Ectodermal cell (in vitro differentiated cells): ENCODE data around the gene CLIC3.

ENCODE experiments used
- H3K27ac ChIP-seq: 2 replicates; pipeline ENCODE4 v1.7.0; 2013; ENCODE audit warnings: mild to moderate bottlenecking, low read depth, low read length; ENCODE audit not compliant: insufficient read depth, poor library complexity, severe bottlenecking
- H3K27me3 ChIP-seq: 2 replicates; pipeline ENCODE4 v1.7.0; 2013; ENCODE audit warnings: mild to moderate bottlenecking, low read length; ENCODE audit not compliant: insufficient read depth, control insufficient read depth, poor library complexity, severe bottlenecking
- H3K36me3 ChIP-seq: one replicate; pipeline ENCODE4 v1.7.0; 2013; ENCODE audit warnings: low read length; ENCODE audit not compliant: control insufficient read depth, insufficient read depth
- H3K4me1 ChIP-seq: one replicate; pipeline ENCODE4 v1.7.0; 2013; ENCODE audit warnings: low read length; ENCODE audit not compliant: control insufficient read depth, insufficient read depth
- H3K4me3 ChIP-seq: 2 replicates; pipeline ENCODE4 v1.7.0; 2013; ENCODE audit warnings: low read depth, low read length, control low read depth; ENCODE audit not compliant: insufficient read depth
- H3K9me3 ChIP-seq: 2 replicates; pipeline ENCODE4 v1.7.0; 2013; ENCODE audit warnings: mild to moderate bottlenecking, low read length, moderate library complexity; ENCODE audit not compliant: control insufficient read depth
- WGBS, 2 experiments: methylation state at CpG; one replicate each; pipeline ENCODE4 v1.1.7; 2013; ENCODE audit warnings: missing lambda C conversion rate in 2 of 2; 5-methylcytosine and 5-hydroxymethylcytosine counted together

Gene CLIC3

DNA sequence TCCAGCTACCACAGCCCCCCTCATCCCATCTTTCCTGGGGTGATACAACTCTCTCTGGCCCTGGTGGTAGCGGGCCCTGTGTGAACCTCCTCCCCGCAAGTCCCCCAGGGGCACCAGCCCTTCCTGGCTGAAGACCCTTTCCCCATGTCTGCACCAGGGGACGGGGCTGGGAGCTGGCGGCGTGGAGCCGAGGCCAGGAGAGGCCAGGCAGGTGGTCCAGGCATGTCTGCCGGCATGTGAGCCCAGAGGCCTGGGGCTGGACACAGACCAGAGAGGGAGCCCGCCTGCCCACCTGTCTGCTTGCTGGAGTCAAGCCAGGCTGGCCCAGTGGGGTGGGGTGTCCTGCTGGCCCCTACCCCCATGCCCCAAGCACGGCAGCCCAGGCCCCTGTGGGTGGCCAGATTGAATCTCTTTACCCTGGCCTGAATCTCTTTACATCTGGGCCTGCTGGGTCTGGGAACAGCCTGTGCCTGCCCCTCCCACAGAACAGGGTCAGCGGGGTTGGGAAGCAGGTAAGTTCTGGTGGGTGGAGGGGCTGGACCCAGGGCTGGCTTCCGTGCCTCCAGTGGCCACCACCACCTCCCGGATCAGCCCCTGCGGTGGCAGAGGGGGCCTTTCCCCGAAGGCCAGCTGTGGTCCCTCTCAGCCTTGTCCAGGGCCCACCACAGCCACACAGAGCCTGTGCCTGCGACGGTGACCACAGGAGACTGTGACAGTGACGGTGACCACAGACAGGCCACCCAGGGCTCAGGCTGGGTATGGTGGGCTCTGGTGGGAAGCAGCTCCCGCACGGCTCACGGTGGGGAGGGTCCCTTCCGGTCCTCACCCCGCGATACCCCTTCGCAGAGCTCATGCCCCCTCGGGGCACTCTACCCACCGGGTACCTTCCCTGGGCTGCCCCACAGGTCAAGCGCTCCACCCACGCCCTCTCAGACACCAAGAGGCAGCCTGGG lies 37.2 kb downstream of the CLIC3 start:
- Histone ChIP-seq H3K4me1 (peaks cover 5% of the 10 kb centered on the region), H3K27me3 (no peaks in the 10 kb centered on the region), H3K27ac (no peak overlapping the region), H3K4me3 (no peak overlapping the region), H3K9me3 (no peaks in the 10 kb centered on the region), H3K36me3 (no peaks in the 10 kb centered on the region)
- WGBS, 2 experiments, result 88 to 90% methylated on average over 28 of the region's 28 CpGs

DNA sequence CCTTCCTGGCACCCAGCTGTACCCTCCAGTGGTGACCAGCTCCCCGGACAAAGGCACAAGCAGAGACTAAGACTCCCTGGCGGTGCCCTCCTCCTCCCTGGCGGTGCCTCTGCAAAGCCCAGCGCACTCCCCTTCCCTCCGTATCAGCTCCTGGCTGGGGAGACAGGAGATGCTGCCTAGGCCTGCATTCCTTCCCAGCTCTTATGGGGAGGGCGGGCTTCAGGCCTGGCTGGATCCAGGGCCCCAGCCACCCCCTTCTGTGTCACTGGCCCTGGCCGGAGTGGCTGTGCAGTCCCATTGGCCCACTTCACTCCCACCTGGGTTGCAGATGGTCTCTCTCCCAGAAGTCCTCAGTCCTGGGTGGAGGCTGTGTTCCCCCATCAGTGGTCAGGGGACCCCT lies 37.9 kb downstream of the CLIC3 start:
- no peak overlapping the region for H3K27ac ChIP-seq
- peaks cover 3% of the 10 kb centered on the region for H3K4me1 ChIP-seq
- no peak overlapping the region for H3K4me3 ChIP-seq
- no peaks in the 10 kb centered on the region for H3K36me3 ChIP-seq
- H3K27me3 ChIP-seq, result no peaks in the 10 kb centered on the region
- WGBS, 2 experiments, result 87 to 89% methylated on average over 7 of the region's 7 CpGs
- no peaks in the 10 kb centered on the region for H3K9me3 ChIP-seq

DNA sequence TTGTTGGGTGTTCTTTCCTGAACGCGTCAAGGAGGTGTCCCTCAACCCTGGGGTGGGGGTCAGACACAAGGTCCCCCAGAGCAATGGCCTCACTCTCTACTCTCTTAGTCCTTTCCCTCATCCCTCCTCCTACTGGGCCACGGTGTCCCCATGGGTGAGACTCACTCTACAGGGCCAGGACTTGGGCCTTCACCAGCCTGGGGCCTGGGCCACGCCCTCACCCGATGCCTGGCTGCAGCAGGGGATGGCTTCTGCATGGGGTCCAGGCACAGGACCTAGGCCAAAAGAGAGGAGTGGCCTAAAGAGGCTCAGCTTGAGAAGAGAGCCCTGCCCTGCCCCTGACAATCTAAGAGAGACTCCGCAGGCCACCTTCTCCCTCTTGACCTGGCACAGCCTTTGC lies 38.5 kb downstream of the CLIC3 start:
- Histone ChIP-seq H3K27me3 (no peaks in the 10 kb centered on the region), H3K27ac (no peak overlapping the region), H3K36me3 (no peaks in the 10 kb centered on the region), H3K4me3 (no peak overlapping the region), H3K4me1 (peaks cover 3% of the 10 kb centered on the region), H3K9me3 (no peaks in the 10 kb centered on the region)
- 91% methylated on average over 6 of the region's 6 CpGs for WGBS, 2 experiments

DNA sequence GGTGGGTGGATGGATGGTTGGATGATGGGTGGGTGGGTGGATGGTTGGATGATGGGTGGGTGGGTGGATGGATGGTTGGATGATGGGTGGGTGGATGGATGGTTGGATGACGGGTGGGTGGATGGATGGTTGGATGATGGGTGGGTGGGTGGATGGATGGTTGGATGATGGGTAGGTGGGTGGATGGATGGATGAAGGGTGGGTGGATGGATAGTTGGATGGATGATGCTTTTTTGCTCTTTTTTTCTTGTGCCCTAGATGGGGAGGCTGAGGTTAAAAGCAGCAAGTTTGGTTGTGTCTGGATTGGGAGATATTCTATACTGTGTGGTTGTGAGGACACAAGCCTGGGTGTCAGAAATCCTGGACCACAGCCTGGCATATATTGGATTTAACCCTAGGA lies 38.9 kb downstream of the CLIC3 start:
- WGBS, 2 experiments, result 96 to 100% methylated on average over 1 of the region's 1 CpG
- Histone ChIP-seq H3K4me3 (no peak overlapping the region), H3K36me3 (no peaks in the 10 kb centered on the region), H3K27ac (no peak overlapping the region), H3K27me3 (no peaks in the 10 kb centered on the region), H3K9me3 (no peaks in the 10 kb centered on the region), H3K4me1 (peaks cover 3% of the 10 kb centered on the region)

DNA sequence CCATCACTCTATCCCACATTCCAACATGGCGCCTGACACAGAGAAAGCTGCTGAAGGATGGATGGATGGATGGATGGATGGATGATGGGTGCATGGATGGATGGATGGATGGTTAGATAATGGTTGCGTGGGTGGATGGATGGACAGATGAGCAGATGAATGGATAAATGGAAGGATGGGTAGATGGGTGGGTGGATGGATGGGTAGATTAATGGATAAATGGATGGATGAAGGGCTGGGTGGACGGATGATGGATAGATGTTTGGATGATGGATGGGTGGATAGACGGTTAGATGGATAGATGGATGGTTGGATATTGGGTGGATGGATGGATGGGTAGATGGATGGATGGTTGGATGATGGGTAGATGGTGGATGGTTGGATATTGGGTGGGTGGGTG lies 39.8 kb downstream of the CLIC3 start:
- H3K4me1 ChIP-seq, result peaks cover 5% of the 10 kb centered on the region
- no peaks in the 10 kb centered on the region for H3K27me3 ChIP-seq
- no peaks in the 10 kb centered on the region for H3K9me3 ChIP-seq
- H3K36me3 ChIP-seq, result no peaks in the 10 kb centered on the region
- no peak overlapping the region for H3K27ac ChIP-seq
- H3K4me3 ChIP-seq, result no peak overlapping the region
- WGBS, 2 experiments, result 92 to 93% methylated on average over 4 of the region's 4 CpGs

DNA sequence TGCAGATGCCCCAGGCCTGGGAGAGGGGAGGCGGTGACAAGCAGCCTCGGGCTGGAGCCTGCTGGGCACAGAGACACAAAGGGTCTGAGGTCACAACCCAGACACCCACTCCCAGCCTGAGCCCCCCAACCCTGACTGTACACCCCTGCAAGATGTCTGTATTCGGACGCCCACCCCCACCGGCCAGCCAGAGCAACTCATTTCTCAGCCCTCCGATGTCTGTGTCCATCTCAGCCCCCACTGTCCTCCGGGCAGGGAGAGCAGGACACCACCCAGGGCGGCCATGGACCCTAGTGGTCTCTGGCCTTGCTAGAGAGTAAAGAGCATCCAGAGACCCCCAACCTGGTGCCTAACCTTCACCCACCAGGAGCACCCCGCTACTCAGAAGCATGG lies 40.4 kb downstream of the CLIC3 start:
- Histone ChIP-seq H3K36me3 (no peaks in the 10 kb centered on the region), H3K4me1 (peaks cover 9% of the 10 kb centered on the region), H3K9me3 (no peaks in the 10 kb centered on the region), H3K27me3 (no peaks in the 10 kb centered on the region), H3K4me3 (no peak overlapping the region), H3K27ac (no peak overlapping the region)
- WGBS, 2 experiments, result 91 to 94% methylated on average over 9 of the region's 9 CpGs

DNA sequence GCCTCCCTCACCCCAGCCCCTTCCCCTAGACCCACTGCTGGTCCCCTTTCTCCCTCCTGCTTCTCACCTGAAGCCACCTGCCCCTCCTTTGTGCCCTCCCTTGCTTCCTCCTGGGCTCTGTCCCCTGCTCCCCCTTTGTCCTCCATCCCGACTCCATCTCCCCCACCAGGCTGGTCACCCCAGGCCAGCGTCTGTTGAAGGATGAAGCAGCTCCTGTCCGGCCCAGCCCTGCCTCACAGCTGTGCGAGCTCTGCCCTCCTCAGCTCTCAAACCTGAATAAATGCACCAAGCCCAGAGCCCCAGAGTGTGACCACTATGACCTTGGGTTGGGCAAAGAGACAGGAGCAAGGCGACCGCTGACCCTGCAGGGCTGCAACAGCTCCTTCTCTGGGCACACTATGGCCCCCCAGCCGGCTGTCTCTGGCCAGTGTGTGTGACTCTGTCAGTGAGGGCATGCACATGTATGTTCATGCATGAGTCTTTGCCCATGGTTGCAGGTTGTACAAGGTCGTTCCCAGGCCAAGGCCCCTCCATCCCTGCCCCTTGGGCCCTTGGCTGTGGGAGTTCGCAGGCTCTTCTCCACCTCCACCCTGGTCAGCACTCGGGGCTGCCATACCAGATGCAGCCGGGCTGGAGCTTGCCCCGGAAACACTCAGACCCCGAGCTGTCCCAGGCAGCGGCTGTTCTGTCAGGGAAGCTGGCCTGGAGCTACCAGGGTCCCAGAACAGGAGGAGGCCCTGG lies 41.0 kb downstream of the CLIC3 start:
- no peak overlapping the region for H3K27ac ChIP-seq
- H3K4me1 ChIP-seq, result peaks cover 10% of the 10 kb centered on the region
- no peak overlapping the region for H3K4me3 ChIP-seq
- 87 to 90% methylated on average over 14 of the region's 14 CpGs for WGBS, 2 experiments
- H3K36me3 ChIP-seq, result no peaks in the 10 kb centered on the region
- H3K27me3 ChIP-seq, result no peaks in the 10 kb centered on the region
- H3K9me3 ChIP-seq, result no peaks in the 10 kb centered on the region

DNA sequence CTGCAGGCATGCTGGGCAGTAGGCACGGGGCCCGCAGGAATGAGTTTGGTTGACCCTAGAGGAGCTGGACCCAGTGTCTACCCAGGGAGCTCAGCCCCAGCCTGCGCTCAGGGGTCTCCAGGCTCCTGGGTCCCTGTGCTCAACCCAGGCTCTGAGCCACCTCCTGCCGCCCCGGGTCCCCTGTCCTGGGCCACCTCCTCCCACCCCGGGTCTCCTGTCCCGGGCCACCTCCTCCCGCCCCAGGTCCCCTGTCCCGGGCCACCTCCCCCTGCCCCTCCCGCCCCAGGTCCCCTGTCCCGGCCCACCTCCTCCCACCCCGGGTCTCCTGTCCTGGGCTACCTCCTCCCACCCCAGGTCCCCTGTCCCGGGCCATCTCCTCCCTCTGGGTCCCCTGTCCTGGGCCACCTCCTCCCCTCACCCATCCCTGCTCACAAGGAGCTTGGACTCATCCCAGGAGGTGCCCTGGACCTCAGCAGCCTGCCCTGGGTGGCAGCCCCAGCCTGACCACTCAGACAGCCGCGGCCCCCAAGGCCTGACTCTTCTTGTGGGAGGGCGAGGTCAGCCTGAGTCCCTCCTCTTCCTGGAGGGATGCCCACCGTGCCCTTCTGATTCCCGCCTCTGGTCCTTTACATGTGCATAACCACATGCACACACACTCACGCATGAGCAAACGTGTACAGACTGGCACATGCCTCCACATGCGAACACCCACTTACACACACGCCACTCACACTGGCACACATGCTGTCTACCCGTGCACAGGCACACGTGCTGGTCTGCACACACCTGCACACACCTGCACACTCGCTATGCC lies 41.9 kb downstream of the CLIC3 start:
- Histone ChIP-seq H3K27ac (no peak overlapping the region), H3K4me1 (peaks cover 9% of the 10 kb centered on the region), H3K9me3 (no peaks in the 10 kb centered on the region), H3K4me3 (no peak overlapping the region), H3K36me3 (no peaks in the 10 kb centered on the region), H3K27me3 (no peaks in the 10 kb centered on the region)
- 90% methylated on average over 24 to 25 of the region's 25 CpGs for WGBS, 2 experiments

DNA sequence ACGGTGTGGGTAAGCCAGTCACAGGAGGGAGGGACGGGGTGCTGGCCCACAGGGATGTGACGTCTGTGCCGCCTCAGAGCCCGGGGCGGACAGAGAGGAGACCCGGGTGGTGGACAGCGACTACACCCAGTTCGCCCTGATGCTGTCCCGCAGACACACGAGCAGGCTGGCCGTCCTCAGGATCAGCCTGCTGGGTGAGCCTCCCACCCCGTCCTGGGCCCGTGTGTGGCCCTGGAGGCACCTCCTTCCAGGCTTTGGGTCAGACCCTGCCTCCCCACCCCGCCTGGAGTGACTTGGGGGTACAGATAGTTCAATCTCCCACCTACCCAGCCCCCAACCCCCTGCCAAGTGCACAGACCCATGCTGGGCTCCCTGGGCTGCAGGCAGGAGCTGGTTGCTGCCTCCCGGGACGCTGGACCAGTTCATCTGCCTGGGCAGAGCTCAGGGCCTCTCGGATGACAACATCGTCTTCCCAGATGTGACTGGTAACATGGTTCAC lies 42.5 kb downstream of the CLIC3 start:
- 88 to 91% methylated on average over 19 of the region's 19 CpGs for WGBS, 2 experiments
- Histone ChIP-seq H3K36me3 (no peaks in the 10 kb centered on the region), H3K27me3 (no peaks in the 10 kb centered on the region), H3K9me3 (no peaks in the 10 kb centered on the region), H3K4me1 (peaks cover 9% of the 10 kb centered on the region), H3K27ac (no peak overlapping the region), H3K4me3 (no peak overlapping the region)
